H1 (cell line): ENCODE data around the gene GOLGA6L25.
"Not testable (repeated sequence)": the region's sequence is repeated elsewhere in the genome, so short reads cannot be mapped to it uniquely, and the experiment has no call there.

Source experiments
- JUN ChIP-seq: IDR thresholded peaks from 2 replicates; pipeline ENCODE4 v1.6.1; 2011; ENCODE audit warnings: low read depth, mild to moderate bottlenecking, improper control_type of control experiment, low read length
- MAFK ChIP-seq: IDR thresholded peaks from 2 replicates; pipeline ENCODE4 v1.6.1; 2012; ENCODE audit warnings: low read depth, mild to moderate bottlenecking, improper control_type of control experiment, low read length
- POLR2A ChIP-seq, 2 experiments: IDR thresholded peaks; 1 replicate in 1 of 2; 2 replicates in 1 of 2; pipeline ENCODE4 v1.6.1; 2011; ENCODE audit warnings: low read depth in 2 of 2, low read length in 2 of 2, mild to moderate bottlenecking in 2 of 2; ENCODE audit errors: control extremely low read depth in 1 of 2
- SP1 ChIP-seq: IDR thresholded peaks from 2 replicates; pipeline ENCODE4 v1.6.1; 2011; ENCODE audit warnings: low read depth, low read length
- TF ChIP-seq, protein P1 (sequence below), 3 experiments: IDR thresholded peaks; 1 replicate in 2 of 3; 2 replicates in 1 of 3; pipeline versions ENCODE4 v1.5.1 to v1.6.1; 2011; ENCODE audit warnings: low read length in 3 of 3, mild to moderate bottlenecking in 3 of 3, inconsistent platforms in 2 of 3, low read depth in 1 of 3, moderate library complexity in 1 of 3; ENCODE audit not compliant: insufficient read depth in 1 of 3; ENCODE audit errors: control extremely low read depth in 1 of 3

GRCh38 chr15:28588977-28589606 lies 35.7 kb downstream of the GOLGA6L25 start:
- TF ChIP-seq, protein P1, sequence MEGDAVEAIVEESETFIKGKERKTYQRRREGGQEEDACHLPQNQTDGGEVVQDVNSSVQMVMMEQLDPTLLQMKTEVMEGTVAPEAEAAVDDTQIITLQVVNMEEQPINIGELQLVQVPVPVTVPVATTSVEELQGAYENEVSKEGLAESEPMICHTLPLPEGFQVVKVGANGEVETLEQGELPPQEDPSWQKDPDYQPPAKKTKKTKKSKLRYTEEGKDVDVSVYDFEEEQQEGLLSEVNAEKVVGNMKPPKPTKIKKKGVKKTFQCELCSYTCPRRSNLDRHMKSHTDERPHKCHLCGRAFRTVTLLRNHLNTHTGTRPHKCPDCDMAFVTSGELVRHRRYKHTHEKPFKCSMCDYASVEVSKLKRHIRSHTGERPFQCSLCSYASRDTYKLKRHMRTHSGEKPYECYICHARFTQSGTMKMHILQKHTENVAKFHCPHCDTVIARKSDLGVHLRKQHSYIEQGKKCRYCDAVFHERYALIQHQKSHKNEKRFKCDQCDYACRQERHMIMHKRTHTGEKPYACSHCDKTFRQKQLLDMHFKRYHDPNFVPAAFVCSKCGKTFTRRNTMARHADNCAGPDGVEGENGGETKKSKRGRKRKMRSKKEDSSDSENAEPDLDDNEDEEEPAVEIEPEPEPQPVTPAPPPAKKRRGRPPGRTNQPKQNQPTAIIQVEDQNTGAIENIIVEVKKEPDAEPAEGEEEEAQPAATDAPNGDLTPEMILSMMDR (IDR thresholded peaks at IDR 0.05; ENCODE audit: control extremely low read depth in 1 of 3, insufficient read depth in 1 of 3, low read depth in 1 of 3, low read length in 3 of 3) = not testable (repeated sequence)
- TF ChIP-seq MAFK; SP1; POLR2A (IDR thresholded peaks at IDR 0.05; ENCODE audit: control extremely low read depth in 1 of 2, low read depth in 2 of 2, low read length in 2 of 2); JUN: not testable (repeated sequence)
